ENCODE measurements around the gene YBX3.

The YBX3 gene

GRCh38 chr12:10721651-10722501, 1.2 kb downstream of the YBX3 start:
- DNase-seq, result peak; percentile 98

GRCh38 chr12:10720974-10721650, 2.0 kb downstream of the YBX3 start:
- no peak for DNase-seq

- no peak for DNase-seq
Observed at GRCh38 chr12:10719482-10719881, 3.6 kb downstream of the YBX3 start.

GRCh38 chr12:10718279-10718821, 4.8 kb downstream of the YBX3 start:
- DNase-seq, result peak; percentile 64

GRCh38 chr12:10717410-10717809, 5.7 kb downstream of the YBX3 start:
- DNase-seq, result peak; percentile 35

GRCh38 chr12:10716704-10717315, 6.3 kb downstream of the YBX3 start:
- peak; percentile 93 for DNase-seq

GRCh38 chr12:10716277-10716676, 6.8 kb downstream of the YBX3 start:
- DNase-seq, result no peak

- no peak for DNase-seq
Observed at GRCh38 chr12:10715491-10715890, 7.6 kb downstream of the YBX3 start.

- DNase-seq, result no peak
Observed at GRCh38 chr12:10709808-10710207, 13.3 kb downstream of the YBX3 start.

GRCh38 chr12:10708862-10709261, 14.3 kb downstream of the YBX3 start:
- DNase-seq, result no peak

GRCh38 chr12:10705655-10706054, 17.5 kb downstream of the YBX3 start:
- no peak for DNase-seq

GRCh38 chr12:10701843-10702242, 21.3 kb downstream of the YBX3 start:
- DNase-seq, result no peak

GRCh38 chr12:10701131-10701681, 21.9 kb downstream of the YBX3 start:
- no peak for DNase-seq

- no peak for DNase-seq
Observed at GRCh38 chr12:10700581-10700980, 22.5 kb downstream of the YBX3 start.

GRCh38 chr12:10697862-10698261, 25.3 kb downstream of the YBX3 start:
- DNase-seq, result no peak

- DNase-seq, result no peak
Observed at GRCh38 chr12:10697156-10697555, 26.0 kb downstream of the YBX3 start.

- no peak for DNase-seq
Observed at GRCh38 chr12:10690906-10691305, 32.2 kb downstream of the YBX3 start.

- no peak for DNase-seq
Observed at GRCh38 chr12:10689146-10689545, 34.0 kb downstream of the YBX3 start.

- DNase-seq, result no peak
Observed at GRCh38 chr12:10688042-10688441, 35.1 kb downstream of the YBX3 start.

- DNase-seq, result peak; percentile 62
Observed at GRCh38 chr12:10673659-10674384, 49.3 kb downstream of the YBX3 start, which contains the start of gene STYK1. TSS of gene STYK1 (minus strand) at chr12:10674052. CDS start at chr12:10634618, 39,434 bp downstream.

GRCh38 chr12:10672231-10672868, 50.8 kb downstream of the YBX3 start:
- DNase-seq, result no peak

GRCh38 chr12:10669533-10669932, 53.6 kb downstream of the YBX3 start:
- no peak for DNase-seq
